Measurements from ENCODE around the gene LMO7.

GRCh38 chr13:75770164-75770563 is 134.0 kb downstream of the LMO7 start:
- TF ChIP-seq ZNF232 (CRISPR knock-in tag; IDR thresholded peaks at IDR 0.05; ENCODE audit: borderline replicate concordance) = no peak
- TF ChIP-seq RELA (CRISPR knock-in tag; IDR thresholded peaks at IDR 0.05) = no peak
- no peak for TF ChIP-seq WIZ (CRISPR knock-in tag; IDR thresholded peaks at IDR 0.05)

Measured in HepG2 (cell line).